ENCODE results near the gene IQCM. TPM values are rescaled to one million over a fixed set of nuclear protein-coding genes. Genes with fewer than 3 reads are reported as not detected.
"Not testable (repeated sequence)": the region's sequence is repeated elsewhere in the genome, so short reads cannot be mapped to it uniquely, and the experiment has no call there.

The IQCM gene
- polyA plus RNA-seq, 1 of the 3 experiments (the other 2 are of a cell fraction), result not detected

GRCh38 chr4:149343614-149344013 is 472.0 kb downstream of the IQCM start:
- H3F3A ChIP-seq (replicated peaks; ENCODE audit: insufficient read depth), result no peaks in the 10 kb centered on the region
- ChIA-PET POLR2A (no interaction called here), CTCF (no interaction called here)
- no peak for DNase-seq
- H3K4me2 ChIP-seq, result no peak overlapping the region
- H4K20me1 ChIP-seq (ENCODE audit: insufficient read depth), result no peaks in the 10 kb centered on the region
- H3K9ac ChIP-seq, result no peak overlapping the region
- H2AFZ ChIP-seq (ENCODE audit: low read depth), result no peak overlapping the region
- H3K27me3 ChIP-seq (ENCODE audit: insufficient read depth), result peaks cover 7% of the 10 kb centered on the region; the same call in 1 of the 2 replicates
- H3K27ac ChIP-seq (ENCODE audit: low read depth in 2 of 2, low read length in 1 of 2), result no peak overlapping the region
- H3K36me3 ChIP-seq (replicated peaks in 1 of 2; ENCODE audit: control insufficient read depth in 1 of 2, insufficient read depth in 2 of 2, low read length in 1 of 2), result no peaks in the 10 kb centered on the region
- TF ChIP-seq CHD2 (IDR thresholded peaks at IDR 0.05; ENCODE audit: low read length, partially characterized antibody) (no peak), NRF1 (IDR thresholded peaks at IDR 0.05; ENCODE audit: low read depth, low read length) (no peak), SMC3 (IDR thresholded peaks at IDR 0.05; ENCODE audit: low read depth, low read length) (no peak), FOXM1 (IDR thresholded peaks at IDR 0.05; ENCODE audit: low read depth) (no peak), EP300 (IDR thresholded peaks at IDR 0.05; ENCODE audit: borderline replicate concordance in 1 of 2, low read depth in 1 of 2, low read length in 1 of 2) (no peak), JUND (IDR thresholded peaks at IDR 0.05) (no peak), TAF1 (IDR thresholded peaks at IDR 0.05; ENCODE audit: borderline replicate concordance, low read depth, low read length) (no peak), PBX3 (IDR thresholded peaks at IDR 0.05) (no peak), MAX (IDR thresholded peaks at IDR 0.05; ENCODE audit: low read depth) (no peak), USF1 (IDR thresholded peaks at IDR 0.05; ENCODE audit: borderline replicate concordance, low read depth) (no peak)
- no peak overlapping the region for H3K4me3 ChIP-seq (ENCODE audit: low read depth in 2 of 2, low read length in 1 of 2)
- H3K9me2 ChIP-seq, result no peaks in the 10 kb centered on the region
- no peaks in the 10 kb centered on the region for H3K9me3 ChIP-seq
- no peaks in the 10 kb centered on the region for H3K79me2 ChIP-seq (ENCODE audit: insufficient read depth)
- peaks cover 0 to 23% of the 10 kb centered on the region in 2 experiments; a peak in 1 of 4 replicates for H3K4me1 ChIP-seq (ENCODE audit: control insufficient read depth in 1 of 2, insufficient read depth in 2 of 2, low read depth in 1 of 2, low read length in 1 of 2)

- H3K27me3 ChIP-seq (ENCODE audit: insufficient read depth); POLR2A ChIA-PET; H4K20me1 ChIP-seq (ENCODE audit: insufficient read depth); H3F3A ChIP-seq (replicated peaks; ENCODE audit: insufficient read depth); H2AFZ ChIP-seq (ENCODE audit: low read depth); H3K9me2 ChIP-seq; H3K27ac ChIP-seq (ENCODE audit: low read depth in 2 of 2, low read length in 1 of 2); H3K4me2 ChIP-seq; H3K4me3 ChIP-seq (ENCODE audit: low read depth in 2 of 2, low read length in 1 of 2); H3K9ac ChIP-seq; H3K79me2 ChIP-seq (ENCODE audit: insufficient read depth); DNase-seq; H3K9me3 ChIP-seq; H3K36me3 ChIP-seq (replicated peaks in 1 of 2; ENCODE audit: control insufficient read depth in 1 of 2, insufficient read depth in 2 of 2, low read length in 1 of 2): not testable (repeated sequence)
- WGBS (ENCODE audit: low lambda C conversion rate), result 3% methylated on average over 4 of the region's 5 CpGs
- CTCF ChIA-PET, result interaction anchor here (0.6 kb wide), 1 partner anchor 497 kb away, joined by 3 read pairs; no protein-coding TSS in a partner anchor
- H3K4me1 ChIP-seq (ENCODE audit: control insufficient read depth in 1 of 2, insufficient read depth in 2 of 2, low read depth in 1 of 2, low read length in 1 of 2), result peaks cover 0 to 12% of the 10 kb centered on the region in 2 experiments; a peak in 1 of 4 replicates
These were observed 474.5 kb downstream of the IQCM start for GRCh38 chr4:149341117-149341516.

GRCh38 chr4:149328161-149328560 is 487.5 kb downstream of the IQCM start:
- Histone ChIP-seq H3K27me3 (ENCODE audit: insufficient read depth) (no peaks in the 10 kb centered on the region), H3F3A (replicated peaks; ENCODE audit: insufficient read depth) (no peaks in the 10 kb centered on the region), H3K4me1 (ENCODE audit: control insufficient read depth in 1 of 2, insufficient read depth in 2 of 2, low read depth in 1 of 2, low read length in 1 of 2) (no peaks in the 10 kb centered on the region), H2AFZ (ENCODE audit: low read depth) (no peak overlapping the region), H3K9ac (no peak overlapping the region), H3K36me3 (replicated peaks in 1 of 2; ENCODE audit: control insufficient read depth in 1 of 2, insufficient read depth in 2 of 2, low read length in 1 of 2) (no peaks in the 10 kb centered on the region), H3K27ac (ENCODE audit: low read depth in 2 of 2, low read length in 1 of 2) (no peak overlapping the region), H3K9me3 (no peaks in the 10 kb centered on the region), H3K9me2 (no peaks in the 10 kb centered on the region), H3K4me3 (ENCODE audit: low read depth in 2 of 2, low read length in 1 of 2) (no peak overlapping the region), H3K4me2 (no peak overlapping the region), H4K20me1 (ENCODE audit: insufficient read depth) (no peaks in the 10 kb centered on the region), H3K79me2 (ENCODE audit: insufficient read depth) (no peaks in the 10 kb centered on the region)
- CTCF ChIA-PET, result no interaction called here
- WGBS (ENCODE audit: low lambda C conversion rate), result 1% methylated on average over 3 of the region's 3 CpGs
- DNase-seq, result no peak
- POLR2A ChIA-PET, result no interaction called here
- TF ChIP-seq SMC3 (IDR thresholded peaks at IDR 0.05; ENCODE audit: low read depth, low read length) (no peak), EZH2phosphoT487 (IDR thresholded peaks at IDR 0.05; ENCODE audit: borderline replicate concordance, low read depth) (no peak), RCOR1 (IDR thresholded peaks at IDR 0.05; ENCODE audit: low read length) (no peak), EP300 (IDR thresholded peaks at IDR 0.05; ENCODE audit: borderline replicate concordance in 1 of 2, low read depth in 1 of 2, low read length in 1 of 2) (no peak), CTCF (IDR thresholded peaks at IDR 0.05) (no peak), GABPA (IDR thresholded peaks at IDR 0.05; ENCODE audit: low read depth) (no peak), ELF1 (IDR thresholded peaks at IDR 0.05) (no peak), ZBTB33 (IDR thresholded peaks at IDR 0.05; ENCODE audit: borderline replicate concordance, low read depth) (no peak), PBX3 (IDR thresholded peaks at IDR 0.05) (no peak)

Data from SK-N-SH (cell line).